Measurements from ENCODE around the gene ARHGAP5.

The ARHGAP5 gene

GRCh38 chr14:32190673-32191072 lies 113.6 kb downstream of the ARHGAP5 start:
- no peak for DNase-seq

GRCh38 chr14:32192712-32193373 lies 115.7 kb downstream of the ARHGAP5 start:
- DNase-seq = no peak

- DNase-seq = no peak
Measured at GRCh38 chr14:32193532-32193931, 116.4 kb downstream of the ARHGAP5 start.

- DNase-seq = no peak
Measured at GRCh38 chr14:32195636-32196035, 118.5 kb downstream of the ARHGAP5 start.

GRCh38 chr14:32197919-32198318 lies 120.8 kb downstream of the ARHGAP5 start:
- DNase-seq = no peak

GRCh38 chr14:32200368-32201192 lies 123.5 kb downstream of the ARHGAP5 start:
- no peak for DNase-seq

- peak; percentile 80 for DNase-seq
Measured at GRCh38 chr14:32201193-32201815, 124.2 kb downstream of the ARHGAP5 start.

GRCh38 chr14:32201816-32202490 lies 124.8 kb downstream of the ARHGAP5 start, which contains the start of gene RNU6-7:
RNU6-7 (plus strand) TSS chr14:32202045.
- DNase-seq = peak; percentile 48

GRCh38 chr14:32202491-32202997 lies 125.4 kb downstream of the ARHGAP5 start:
- DNase-seq = peak; percentile 21

- DNase-seq = peak; percentile 89
Measured at GRCh38 chr14:32202998-32203882, 126.1 kb downstream of the ARHGAP5 start, which contains the start of gene RNU6-8. RNU6-8 (minus strand) TSS chr14:32203269.

GRCh38 chr14:32203928-32204357 lies 126.8 kb downstream of the ARHGAP5 start:
- DNase-seq = peak; percentile 15

GRCh38 chr14:32205554-32205953 lies 128.4 kb downstream of the ARHGAP5 start:
- no peak for DNase-seq

- peak; percentile 8 for DNase-seq
Measured at GRCh38 chr14:32205984-32206383, 128.9 kb downstream of the ARHGAP5 start.

GRCh38 chr14:32206552-32206951 lies 129.4 kb downstream of the ARHGAP5 start:
- DNase-seq = no peak

- no peak for DNase-seq
Measured at GRCh38 chr14:32208490-32208889, 131.4 kb downstream of the ARHGAP5 start.
